ENCODE measurements around the gene FAM181A.

FAM181A gene

GRCh38 chr14:93926873-93927799 is at the start of gene FAM181A:
Gene FAM181A, plus strand, starts transcription at chr14:93927344. Its CDS starts 942 bp downstream, at chr14:93928286.
- DNase-seq: peak in 6 of 14 donors; percentile 5 to 85 (median 58)

DNA sequence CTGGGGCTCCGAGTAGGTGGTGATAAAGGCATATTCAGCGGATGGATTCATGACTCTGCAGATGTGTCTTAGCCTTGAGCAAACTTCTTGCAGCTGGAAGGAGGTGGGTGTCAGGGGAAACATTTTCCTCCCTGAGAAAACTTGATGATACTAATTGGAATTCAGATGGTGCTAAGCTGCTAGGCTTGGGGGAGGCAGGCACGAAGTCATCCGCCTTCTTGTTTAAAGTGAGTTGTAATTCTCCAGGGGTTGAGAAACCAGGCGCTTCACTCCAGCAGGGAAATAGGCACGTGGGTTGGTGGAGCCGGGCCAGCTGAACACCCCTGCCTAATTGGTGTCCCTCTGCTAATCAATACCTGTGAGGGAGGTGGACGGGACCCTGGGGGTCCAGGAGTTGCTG is 48.9 kb upstream of the FAM181A start:
- no peak for DNase-seq

- no peak for DNase-seq
Measured at GRCh38 chr14:93878871-93879270, 48.3 kb upstream of the FAM181A start.

- DNase-seq: no peak
Measured at GRCh38 chr14:93879362-93879983, 47.7 kb upstream of the FAM181A start.

DNA sequence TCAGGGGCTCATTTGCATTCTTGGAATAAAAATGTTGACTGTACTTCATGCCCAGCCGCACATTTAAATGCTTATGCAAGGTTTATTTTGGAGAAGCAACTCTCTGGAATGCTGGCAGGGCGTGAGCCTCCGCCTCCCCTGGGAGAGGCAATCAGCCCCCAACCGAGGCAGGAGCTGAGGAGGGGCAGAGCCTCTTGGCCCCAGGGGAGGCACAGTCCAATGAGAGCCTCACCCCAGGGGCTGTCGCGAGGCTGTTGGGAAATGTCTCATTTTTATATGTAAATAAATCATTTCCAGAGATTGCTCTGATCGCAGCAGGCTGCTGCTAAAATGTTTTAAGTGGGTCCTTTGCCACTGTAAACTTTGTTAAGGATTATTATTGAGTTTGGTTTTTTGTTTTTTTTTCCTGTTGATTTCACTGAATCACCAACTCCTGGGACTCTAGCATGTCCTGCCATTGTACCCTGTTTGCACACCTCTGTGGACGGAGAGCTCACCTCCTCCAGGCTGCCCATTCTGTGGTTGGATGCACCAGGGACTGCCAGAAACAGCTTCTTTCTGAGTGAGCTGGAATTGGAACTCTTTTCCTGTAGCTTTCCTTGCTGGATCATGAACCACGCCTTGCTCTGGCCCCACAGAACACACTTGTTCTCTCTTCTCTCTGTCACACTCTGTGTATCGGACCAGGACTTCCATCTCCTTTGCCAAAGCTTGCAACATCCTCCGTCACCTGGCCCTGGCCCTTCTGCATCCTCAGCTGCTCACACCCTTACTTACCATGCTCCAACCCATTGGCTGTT is 46.9 kb upstream of the FAM181A start:
- DNase-seq: no peak

DNA sequence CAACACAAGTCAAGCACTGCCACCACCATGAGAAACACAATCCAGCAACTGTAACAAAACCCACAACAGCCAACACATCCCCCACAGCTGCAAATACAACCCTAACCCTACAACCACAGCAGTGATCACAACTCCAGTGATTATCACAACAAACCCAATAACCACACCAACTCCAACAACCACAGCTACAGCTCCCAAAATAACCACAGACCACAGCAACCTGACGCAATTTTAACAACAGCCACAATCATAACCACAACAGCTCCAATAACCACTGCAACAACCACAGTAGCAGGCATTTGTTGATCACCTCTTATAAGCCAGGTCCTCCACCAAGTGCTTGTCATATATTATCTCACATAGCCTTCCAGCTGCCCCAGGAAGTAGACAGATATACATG is 42.2 kb upstream of the FAM181A start:
- DNase-seq: no peak

- DNase-seq: no peak
Measured at GRCh38 chr14:93888995-93889394, 38.1 kb upstream of the FAM181A start.

DNA sequence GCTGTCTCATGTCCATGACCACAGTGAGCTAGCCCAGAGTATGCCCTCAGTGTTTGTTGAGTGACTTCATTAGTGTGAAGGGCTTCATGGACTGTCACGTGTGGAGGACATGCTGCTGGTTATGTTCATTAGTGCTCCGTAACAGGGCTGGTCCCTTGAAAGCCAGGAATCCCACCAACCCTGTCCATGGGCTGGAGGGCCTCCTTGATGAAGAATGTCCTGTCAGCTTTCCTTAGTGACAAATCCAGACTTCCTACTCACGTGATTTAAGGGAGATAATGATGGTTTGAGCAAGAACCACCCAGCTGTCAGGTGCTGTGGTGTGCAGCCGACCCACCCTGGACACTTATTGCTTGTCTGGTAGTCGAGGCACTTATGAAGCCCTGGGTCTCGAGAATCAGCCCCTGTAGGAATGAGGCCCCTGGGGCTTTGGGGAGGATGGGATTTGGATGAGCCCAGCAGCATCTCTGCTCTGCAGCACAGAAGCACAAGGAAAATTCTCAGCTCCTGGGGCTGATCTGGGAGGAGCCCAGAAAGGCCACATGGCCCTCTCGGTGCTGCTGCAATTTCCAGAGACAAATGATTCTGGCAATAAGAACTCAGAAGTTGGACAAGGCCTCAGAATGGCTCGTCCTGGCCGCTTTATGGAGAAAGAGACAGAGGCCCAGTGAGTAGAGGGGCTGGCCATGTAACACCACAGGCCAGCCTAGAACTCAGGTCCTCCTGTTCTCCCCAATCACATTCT is 37.2 kb upstream of the FAM181A start:
- peak in 1 of 14 donors; percentile 3 for DNase-seq

GRCh38 chr14:93891756-93892504 is 35.2 kb upstream of the FAM181A start:
- no peak for DNase-seq

DNA sequence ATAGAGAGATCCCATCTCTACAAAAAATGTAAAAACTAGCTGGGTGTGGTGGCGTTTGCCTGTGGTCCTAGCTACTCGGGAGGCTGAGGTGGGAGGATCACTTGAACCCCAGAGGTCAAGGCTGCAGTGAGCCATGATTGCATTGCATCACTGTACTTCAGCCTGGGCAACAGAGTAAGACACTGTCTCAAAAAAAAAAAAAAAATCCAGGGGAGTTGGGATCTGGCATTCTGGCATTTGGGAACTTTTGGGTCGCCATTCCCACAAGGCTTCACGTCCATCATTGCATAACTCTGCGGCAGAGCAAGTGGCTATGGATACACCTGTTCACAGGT is 34.7 kb upstream of the FAM181A start:
- DNase-seq: no peak

DNA sequence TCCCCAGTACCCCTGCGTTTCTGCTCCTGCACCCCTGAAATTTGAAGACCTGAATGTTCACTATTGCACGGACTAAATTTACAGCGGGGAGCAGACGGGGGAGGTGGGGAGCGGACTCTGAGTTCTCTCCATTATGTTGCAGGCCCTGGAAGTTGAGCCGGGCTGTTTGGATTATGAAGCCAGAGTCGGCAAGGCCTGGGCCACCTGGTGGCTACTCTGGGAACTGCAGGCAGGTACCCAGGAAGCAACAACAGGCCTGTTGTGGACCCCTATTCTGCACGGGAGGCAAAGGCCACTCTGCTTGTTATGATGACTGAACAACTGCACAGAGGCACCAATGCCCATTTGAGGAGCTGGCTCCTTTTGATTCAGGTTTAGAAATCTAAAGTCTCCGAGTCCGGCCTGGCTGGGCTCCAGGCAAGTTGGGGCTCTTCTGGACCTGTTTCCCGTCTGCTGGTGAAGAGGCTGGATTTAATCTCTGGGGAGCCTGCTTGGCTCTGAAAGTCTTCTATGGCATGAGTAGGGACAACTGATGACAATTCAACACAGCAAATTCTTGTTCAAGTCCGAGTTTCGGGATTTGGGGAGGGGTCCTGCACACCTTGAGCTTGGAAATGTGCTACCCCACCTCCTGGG is 34.1 kb upstream of the FAM181A start:
- peak in 11 of 14 donors; percentile 6 to 66 (median 36) for DNase-seq

GRCh38 chr14:93893661-93894261 is 33.4 kb upstream of the FAM181A start:
- DNase-seq: no peak

GRCh38 chr14:93895023-93895604 is 32.0 kb upstream of the FAM181A start:
- DNase-seq: no peak

GRCh38 chr14:93897476-93897845 is 29.7 kb upstream of the FAM181A start:
- no peak for DNase-seq

DNA sequence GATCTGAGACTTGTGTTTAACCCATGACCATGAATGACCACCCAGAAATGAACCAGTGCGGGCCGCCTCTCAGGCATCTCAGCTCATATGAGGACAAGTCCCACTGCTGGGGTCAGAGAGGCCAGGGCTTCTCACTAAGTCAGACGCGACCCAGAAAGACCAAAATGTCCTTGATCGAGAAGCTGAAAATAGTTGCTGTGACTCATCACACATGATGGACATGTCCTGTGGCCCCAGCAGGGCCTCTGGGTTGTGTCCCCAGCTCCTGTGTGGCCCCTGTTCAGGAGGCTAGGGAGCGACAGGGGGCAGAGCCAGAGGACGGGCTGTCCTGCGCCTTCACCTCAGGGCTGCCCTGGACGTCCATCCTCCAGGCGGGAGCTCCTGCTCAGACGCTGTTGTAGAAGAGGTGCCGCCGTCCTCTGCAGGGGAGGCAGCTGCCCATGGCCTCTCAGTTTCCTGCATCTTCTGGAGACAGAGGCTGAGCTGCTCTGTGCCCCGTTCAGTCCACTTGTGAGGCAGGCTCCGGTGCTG is 29.0 kb upstream of the FAM181A start:
- DNase-seq: no peak

DNA sequence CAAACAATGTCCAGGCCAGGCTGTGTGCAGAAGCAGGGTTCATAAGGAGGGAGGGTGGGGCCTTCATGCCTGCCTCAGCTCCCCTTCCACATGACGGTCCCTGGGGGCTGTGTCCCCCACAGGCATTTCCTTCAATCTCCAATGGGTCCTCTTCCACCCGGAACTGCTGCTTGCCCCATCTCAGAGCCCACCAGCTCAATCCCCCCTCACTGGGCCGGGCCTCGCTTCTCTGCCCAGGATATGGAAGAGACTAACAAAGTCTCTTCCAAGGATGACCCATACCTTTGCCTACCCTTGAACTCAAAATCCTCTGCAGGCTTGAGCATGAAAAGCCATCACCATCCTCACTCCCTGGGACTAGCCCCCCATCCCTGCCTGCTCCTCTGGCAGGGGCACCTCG is 28.4 kb upstream of the FAM181A start:
- DNase-seq: no peak

- DNase-seq: no peak
Measured at GRCh38 chr14:93901813-93902212, 25.3 kb upstream of the FAM181A start.

- no peak for DNase-seq
Measured at GRCh38 chr14:93902619-93903307, 24.4 kb upstream of the FAM181A start.

Data from C1 segment of cervical spinal cord (tissue), 14 donors.